Measurements from ENCODE around the gene RHOH. TPM values are rescaled to one million over a fixed set of nuclear protein-coding genes. Genes with fewer than 3 reads are reported as not detected.
A peak's percentile ranks its signal among the peaks of the same experiment; 100 is the strongest.

Gene RHOH
- total RNA-seq, 3 donors from 2014 or later (not counting 1 experiment from before 2014, with no cell fraction given): 195 to 233 (median 195) TPM

DNA sequence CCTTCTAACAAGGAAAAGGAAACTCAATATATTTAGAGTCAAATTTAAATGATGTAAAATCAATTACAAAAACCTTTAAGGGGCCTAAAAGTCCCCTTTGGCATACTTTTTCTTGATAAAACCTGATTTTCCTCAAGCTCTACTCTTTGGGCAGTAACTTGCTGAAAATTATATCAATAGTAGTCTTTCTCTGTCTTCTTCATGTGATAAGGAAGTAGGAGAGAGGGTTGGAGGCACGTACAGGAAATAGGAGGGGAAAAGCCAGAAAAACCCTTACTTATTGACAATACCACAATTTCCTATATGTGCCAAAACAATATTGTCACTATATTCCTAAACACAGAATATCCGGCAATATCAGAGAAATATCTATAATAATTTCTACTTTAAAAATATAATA, 9.6 kb downstream of the RHOH start:
- H3K36me3 ChIP-seq (ENCODE audit: control insufficient read depth, insufficient read depth, low read length): peaks cover 9% of the 10 kb centered on the region
- Mint-ChIP-seq H3K4me3 (peak overlapping the region; percentile 73), H3K36me3 (no peaks in the 10 kb centered on the region), H3K4me1 (peaks cover 82 to 87% of the 10 kb centered on the region in 2 donors), H3K9me3 (no peaks in the 10 kb centered on the region), H3K27ac (peak overlapping the region; percentile 71 to 84), H3K27me3 (ENCODE audit: low read depth in 2 of 2) (no peaks in the 10 kb centered on the region)
- peak in 1 of 2 donors; percentile 70 for DNase-seq
- H3K9me3 ChIP-seq (ENCODE audit: control insufficient read depth, insufficient read depth, low read length): no peaks in the 10 kb centered on the region
- WGBS (ENCODE audit: insufficient coverage): no CpG with 5 or more reads among the region's 2 CpGs
- no peak overlapping the region for H3K4me3 ChIP-seq (ENCODE audit: low read length)
- no peak for ATAC-seq
- H3K27me3 ChIP-seq (ENCODE audit: control insufficient read depth, insufficient read depth, low read length): no peaks in the 10 kb centered on the region
- H3K27ac ChIP-seq (ENCODE audit: low read length): peak overlapping the region; percentile 41
- TF ChIP-seq CTCF (IDR thresholded peaks at IDR 0.05): no peak
- peaks cover 57% of the 10 kb centered on the region for H3K4me1 ChIP-seq (ENCODE audit: control insufficient read depth, insufficient read depth, low read length)
- intact Hi-C loops (cut with micrococcal nuclease): no loop called here

- Mint-ChIP-seq H3K4me3 (no peak overlapping the region), H3K27me3 (ENCODE audit: low read depth in 2 of 2) (no peaks in the 10 kb centered on the region), H3K9me3 (no peaks in the 10 kb centered on the region), H3K4me1 (peaks cover 87 to 89% of the 10 kb centered on the region in 2 donors), H3K27ac (peak overlapping the region in 1 of 2 donors; percentile 58), H3K36me3 (no peaks in the 10 kb centered on the region)
- Histone ChIP-seq H3K27me3 (ENCODE audit: control insufficient read depth, insufficient read depth, low read length) (no peaks in the 10 kb centered on the region), H3K27ac (ENCODE audit: low read length) (peak overlapping the region; percentile 8), H3K4me1 (ENCODE audit: control insufficient read depth, insufficient read depth, low read length) (peaks cover 59% of the 10 kb centered on the region), H3K4me3 (ENCODE audit: low read length) (no peak overlapping the region), H3K36me3 (ENCODE audit: control insufficient read depth, insufficient read depth, low read length) (peaks cover 22% of the 10 kb centered on the region), H3K9me3 (ENCODE audit: control insufficient read depth, insufficient read depth, low read length) (no peaks in the 10 kb centered on the region)
- 81% methylated on average over 3 of the region's 4 CpGs for WGBS (ENCODE audit: insufficient coverage)
- TF ChIP-seq CTCF (IDR thresholded peaks at IDR 0.05): no peak
- ATAC-seq (no peak), DNase-seq (peak in 1 of 2 donors; percentile 51)
- intact Hi-C loops (cut with micrococcal nuclease): no loop called here
Observed at GRCh38 chr4:40209401-40209800, 12.6 kb downstream of the RHOH start.

DNA sequence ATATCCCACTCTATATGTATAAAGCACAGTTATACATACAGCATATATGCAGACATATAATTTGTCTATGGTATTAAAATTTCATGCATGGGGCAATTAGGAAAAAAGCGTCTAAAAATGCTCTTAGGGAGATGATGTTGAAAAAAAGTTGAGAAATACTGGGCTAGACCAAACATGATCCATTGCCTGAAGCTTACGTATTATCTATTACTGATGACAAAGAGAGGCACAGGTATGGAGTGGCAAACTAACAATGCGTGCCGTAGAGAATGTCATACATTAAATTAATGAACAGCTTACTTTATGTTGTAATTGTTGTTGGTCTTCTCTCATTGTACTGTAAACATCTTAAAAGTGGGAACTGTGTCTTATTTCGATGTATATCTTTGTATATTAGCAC, 13.9 kb downstream of the RHOH start:
- Mint-ChIP-seq H3K27me3 (ENCODE audit: low read depth in 2 of 2) (no peaks in the 10 kb centered on the region), H3K4me3 (peak overlapping the region; percentile 64), H3K9me3 (no peaks in the 10 kb centered on the region), H3K4me1 (peaks cover 87 to 88% of the 10 kb centered on the region in 2 donors), H3K27ac (peak overlapping the region; percentile 9 to 51), H3K36me3 (no peaks in the 10 kb centered on the region)
- intact Hi-C loops (cut with micrococcal nuclease): no loop called here
- TF ChIP-seq CTCF (IDR thresholded peaks at IDR 0.05): no peak
- WGBS (ENCODE audit: insufficient coverage): 81% methylated on average over 2 of the region's 5 CpGs
- Histone ChIP-seq H3K27me3 (ENCODE audit: control insufficient read depth, insufficient read depth, low read length) (no peaks in the 10 kb centered on the region), H3K9me3 (ENCODE audit: control insufficient read depth, insufficient read depth, low read length) (no peaks in the 10 kb centered on the region), H3K36me3 (ENCODE audit: control insufficient read depth, insufficient read depth, low read length) (peaks cover 32% of the 10 kb centered on the region), H3K4me1 (ENCODE audit: control insufficient read depth, insufficient read depth, low read length) (peaks cover 53% of the 10 kb centered on the region), H3K4me3 (ENCODE audit: low read length) (no peak overlapping the region), H3K27ac (ENCODE audit: low read length) (no peak overlapping the region)
- ATAC-seq: no peak
- peak in 1 of 2 donors; percentile 39 for DNase-seq
